Erythroblast (primary cell): ENCODE data around the gene KREMEN2.

Experiments
- GATA1 ChIP-seq: IDR thresholded peaks from 2 replicates; pipeline ENCODE4 v1.6.1; 2011; ENCODE audit warnings: low read depth, mild to moderate bottlenecking, control low read depth, low read length, moderate library complexity
- POLR2A ChIP-seq: IDR thresholded peaks from 2 replicates; pipeline ENCODE4 v1.6.1; 2011; ENCODE audit warnings: mild to moderate bottlenecking, low read length

DNA sequence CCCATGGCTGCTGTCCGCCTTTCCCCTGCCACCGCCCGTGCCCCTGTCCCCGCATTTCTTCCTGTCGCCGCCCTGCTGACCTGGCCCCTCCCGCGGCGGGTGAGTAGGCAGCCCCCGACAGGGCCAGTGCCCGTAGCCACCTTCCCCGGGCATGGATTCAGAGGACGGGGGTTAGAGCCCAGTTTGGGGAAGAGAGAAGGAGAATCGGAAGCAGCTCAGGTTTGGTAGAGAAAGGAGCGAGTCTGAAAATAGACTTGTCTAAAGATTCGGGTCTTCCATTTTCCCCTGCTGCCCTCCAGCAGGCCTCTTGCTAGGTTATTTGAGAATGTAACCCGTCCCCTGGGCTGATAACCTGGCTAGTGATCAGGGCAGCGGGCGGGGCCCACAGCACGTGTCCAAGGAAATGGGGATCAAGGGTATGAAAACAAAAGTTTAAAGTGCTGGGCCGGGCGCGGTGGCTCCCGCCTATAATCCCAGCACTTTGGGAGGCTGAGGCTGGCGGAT, 40.8 kb downstream of the KREMEN2 start:
- TF ChIP-seq POLR2A (no peak), GATA1 (no peak)
